Keratinocyte (primary cell): Measurements from ENCODE around the gene TNFAIP8. TPM values are rescaled to one million over a fixed set of nuclear protein-coding genes. Genes with fewer than 3 reads are reported as not detected.

ENCODE experiments used
- DNase-seq: peaks from one replicate; pipeline ENCODE4 v3.0.0-alpha.2; 2011; ENCODE audit warnings: low read depth, missing footprints, low spot score
- FAIRE-seq: peaks from 2 replicates; lab custom pipeline; 2011; peaks lifted over from hg19 to GRCh38; lab: Jason Lieb, UNC
- H2AFZ ChIP-seq: 2 replicates; pipeline ENCODE4 v1.6.0; 2012; ENCODE audit warnings: low read length, control low read depth, inconsistent platforms; ENCODE audit not compliant: control insufficient read depth
- H3K27ac ChIP-seq: 2 replicates; pipeline ENCODE4 v1.5.1; 2011; ENCODE audit warnings: low read length; ENCODE audit not compliant: control insufficient read depth, insufficient read depth
- H3K27me3 ChIP-seq: 3 replicates; pipeline ENCODE4 v1.6.0; 2011; ENCODE audit warnings: low read length; ENCODE audit not compliant: control insufficient read depth, insufficient read depth; ENCODE audit errors: extremely low read depth
- H3K36me3 ChIP-seq, 2 experiments: 2 replicates in 1 of 2; 3 replicates in 1 of 2; pipeline ENCODE4 v1.5.1; 2011; ENCODE audit warnings: low read length in 2 of 2, mild to moderate bottlenecking in 1 of 2; ENCODE audit not compliant: control insufficient read depth in 2 of 2, insufficient read depth in 2 of 2; ENCODE audit errors: extremely low read depth in 1 of 2
- H3K4me1 ChIP-seq: 3 replicates; pipeline ENCODE4 v1.5.1; 2011; ENCODE audit warnings: low read length; ENCODE audit not compliant: control insufficient read depth, insufficient read depth; ENCODE audit errors: extremely low read depth
- H3K4me2 ChIP-seq: 3 replicates; pipeline ENCODE4 v1.6.0; 2011; ENCODE audit warnings: low read depth, low read length; ENCODE audit not compliant: control insufficient read depth, insufficient read depth; ENCODE audit errors: extremely low read depth
- H3K4me3 ChIP-seq, 3 experiments: fragments of 200-600 bp in 1 of 3; sonication (generic) in 1 of 3; 2 replicates in 2 of 3; 3 replicates in 1 of 3; pipeline ENCODE4 v1.5.1; 2011 to 2016; ENCODE audit warnings: low read length in 3 of 3, mild to moderate bottlenecking in 3 of 3, control low read depth in 2 of 3, inconsistent platforms in 1 of 3, low read depth in 1 of 3, mixed read lengths in 1 of 3, mixed run types in 1 of 3, moderate library complexity in 1 of 3; ENCODE audit not compliant: control insufficient read depth in 2 of 3, insufficient read depth in 2 of 3; ENCODE audit errors: extremely low read depth in 1 of 3
- H3K79me2 ChIP-seq: 2 replicates; pipeline ENCODE4 v1.6.0; 2012; ENCODE audit warnings: low read length; ENCODE audit not compliant: control insufficient read depth, insufficient read depth
- H3K9ac ChIP-seq: 3 replicates; pipeline ENCODE4 v1.6.0; 2011; ENCODE audit warnings: low read length; ENCODE audit not compliant: control insufficient read depth, insufficient read depth; ENCODE audit errors: extremely low read depth
- H3K9me1 ChIP-seq: 3 replicates; pipeline ENCODE4 v1.6.0; 2011; ENCODE audit warnings: low read length; ENCODE audit not compliant: control insufficient read depth, insufficient read depth; ENCODE audit errors: extremely low read depth
- H3K9me3 ChIP-seq: 2 replicates; pipeline ENCODE4 v1.5.1; 2012; ENCODE audit warnings: low read depth, low read length; ENCODE audit not compliant: control insufficient read depth
- H4K20me1 ChIP-seq: 3 replicates; pipeline ENCODE4 v1.6.0; 2011; ENCODE audit warnings: low read length; ENCODE audit not compliant: control insufficient read depth, insufficient read depth; ENCODE audit errors: extremely low read depth
- EZH2 ChIP-seq: IDR thresholded peaks from one replicate; pipeline ENCODE4 v1.6.1; 2012; ENCODE audit warnings: inconsistent platforms, mild to moderate bottlenecking, low read length, moderate library complexity
- dilution Hi-C: fragments of 300-500 bp; cut with MboI; formaldehyde crosslinking; loops from one replicate; pipeline ENCODE4 v1.7.0; 2020; ENCODE audit warnings: low sequenced_read_pairs; ENCODE audit not compliant: extremely low pct_ligation_motif_present
- polyA plus RNA-seq, 5 experiments: library from polyadenylated mRNA; depleted of rRNA in 3 of 5; stranded (reverse) in 3 of 5; stranded (forward) in 1 of 5; unstranded in 1 of 5; fragments of >200 nt; gene quantifications; 1 replicate in 1 of 5; 2 replicates in 3 of 5; 3 replicates in 1 of 5; pipeline versions ENCODE4 v1.2.1 to v1.2.3, GENCODE V29; 2011 to 2012; ENCODE audit warnings: missing spikeins in 2 of 5, low read depth in 1 of 5, low replicate concordance in 1 of 5
- TF ChIP-seq, protein P1 (sequence below), 3 experiments: IDR thresholded peaks in 1 of 3; conservative IDR thresholded peaks in 1 of 3; optimal IDR thresholded peaks in 1 of 3; 2 replicates in 2 of 3; 3 replicates in 1 of 3; pipeline versions ENCODE3 to v1.5.1; 2011; ENCODE audit warnings: low read length in 3 of 3, mild to moderate bottlenecking in 3 of 3, moderate library complexity in 2 of 3, control low read depth in 1 of 3, inconsistent platforms in 1 of 3; ENCODE audit not compliant: insufficient read depth in 2 of 3; ENCODE audit errors: extremely low read depth in 1 of 3

Gene TNFAIP8
- polyA plus RNA-seq, 1 donor (not counting 4 experiments of a cell fraction or from before 2014, with no cell fraction given), result 20.8 TPM

GRCh38 chr5:119332978-119333401 lies 22.8 kb upstream of the TNFAIP8 start:
- DNase-seq, result no peak
- no peak for TF ChIP-seq EZH2
- TF ChIP-seq, protein P1, sequence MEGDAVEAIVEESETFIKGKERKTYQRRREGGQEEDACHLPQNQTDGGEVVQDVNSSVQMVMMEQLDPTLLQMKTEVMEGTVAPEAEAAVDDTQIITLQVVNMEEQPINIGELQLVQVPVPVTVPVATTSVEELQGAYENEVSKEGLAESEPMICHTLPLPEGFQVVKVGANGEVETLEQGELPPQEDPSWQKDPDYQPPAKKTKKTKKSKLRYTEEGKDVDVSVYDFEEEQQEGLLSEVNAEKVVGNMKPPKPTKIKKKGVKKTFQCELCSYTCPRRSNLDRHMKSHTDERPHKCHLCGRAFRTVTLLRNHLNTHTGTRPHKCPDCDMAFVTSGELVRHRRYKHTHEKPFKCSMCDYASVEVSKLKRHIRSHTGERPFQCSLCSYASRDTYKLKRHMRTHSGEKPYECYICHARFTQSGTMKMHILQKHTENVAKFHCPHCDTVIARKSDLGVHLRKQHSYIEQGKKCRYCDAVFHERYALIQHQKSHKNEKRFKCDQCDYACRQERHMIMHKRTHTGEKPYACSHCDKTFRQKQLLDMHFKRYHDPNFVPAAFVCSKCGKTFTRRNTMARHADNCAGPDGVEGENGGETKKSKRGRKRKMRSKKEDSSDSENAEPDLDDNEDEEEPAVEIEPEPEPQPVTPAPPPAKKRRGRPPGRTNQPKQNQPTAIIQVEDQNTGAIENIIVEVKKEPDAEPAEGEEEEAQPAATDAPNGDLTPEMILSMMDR (optimal IDR thresholded peaks at IDR 0.05 in 1 of 3, IDR thresholded peaks at IDR 0.05 in 1 of 3, conservative IDR thresholded peaks at IDR 0.05 in 1 of 3; ENCODE audit: extremely low read depth in 1 of 3, insufficient read depth in 2 of 3, low read length in 3 of 3), result no peak
- Histone ChIP-seq H3K9ac (peak overlapping the region; percentile 78), H3K9me1 (peaks cover 5% of the 10 kb centered on the region), H3K27me3 (no peaks in the 10 kb centered on the region), H2AFZ (peak overlapping the region; percentile 48), H3K79me2 (peaks cover 17% of the 10 kb centered on the region), H3K4me2 (peak overlapping the region; percentile 95), H3K36me3 (peaks cover 0 to 2% of the 10 kb centered on the region in 2 experiments), H4K20me1 (no peaks in the 10 kb centered on the region), H3K4me1 (peaks cover 60% of the 10 kb centered on the region), H3K9me3 (no peaks in the 10 kb centered on the region), H3K27ac (peak overlapping the region; percentile 98), H3K4me3 (peak overlapping the region; percentile 39 to 71 (median 70))
- FAIRE-seq, result peak; percentile 9
- dilution Hi-C loops, result no loop called here

DNA sequence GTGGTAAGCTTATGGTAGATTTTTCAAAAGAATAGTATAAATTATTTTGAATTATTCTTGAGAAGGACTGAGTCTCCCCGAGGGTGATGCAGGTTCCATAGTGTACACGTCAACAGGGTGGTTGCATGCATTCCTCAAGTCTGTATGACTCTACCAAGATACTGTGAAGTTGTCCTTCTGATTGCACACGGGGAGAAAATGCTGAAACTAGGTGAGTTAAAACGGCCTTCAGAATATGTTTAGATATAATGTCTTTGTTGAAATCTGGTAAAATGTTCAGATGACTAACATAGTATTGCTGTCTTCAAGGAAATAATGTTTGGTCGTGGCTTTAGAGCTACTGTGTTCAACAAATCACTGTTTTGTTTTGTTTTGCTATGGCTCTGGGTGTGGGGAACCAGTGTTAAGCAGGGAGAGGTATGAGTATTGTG lies 22.4 kb upstream of the TNFAIP8 start:
- peak overlapping the region; percentile 39 to 71 (median 70) for H3K4me3 ChIP-seq
- peak overlapping the region; percentile 98 for H3K27ac ChIP-seq
- peak overlapping the region; percentile 48 for H2AFZ ChIP-seq
- H3K4me1 ChIP-seq, result peaks cover 57% of the 10 kb centered on the region
- no peaks in the 10 kb centered on the region for H4K20me1 ChIP-seq
- peaks cover 5% of the 10 kb centered on the region for H3K9me1 ChIP-seq
- no peaks in the 10 kb centered on the region for H3K27me3 ChIP-seq
- no peak for TF ChIP-seq EZH2
- TF ChIP-seq, protein P1 (optimal IDR thresholded peaks at IDR 0.05 in 1 of 3, IDR thresholded peaks at IDR 0.05 in 1 of 3, conservative IDR thresholded peaks at IDR 0.05 in 1 of 3; ENCODE audit: extremely low read depth in 1 of 3, insufficient read depth in 2 of 3, low read length in 3 of 3), result no peak
- H3K9me3 ChIP-seq, result no peaks in the 10 kb centered on the region
- H3K4me2 ChIP-seq, result peak overlapping the region; percentile 95
- peak overlapping the region; percentile 78 for H3K9ac ChIP-seq
- peaks cover 0 to 2% of the 10 kb centered on the region in 2 experiments for H3K36me3 ChIP-seq
- H3K79me2 ChIP-seq, result peaks cover 17% of the 10 kb centered on the region
- dilution Hi-C loops, result no loop called here
- DNase-seq (peak; percentile 60), FAIRE-seq (peak; percentile 72)
